Measurements from ENCODE around the gene PCDHGB6.
"Not testable (repeated sequence)": the region's sequence is repeated elsewhere in the genome, so short reads cannot be mapped to it uniquely, and the experiment has no call there.

Gene PCDHGB6

GRCh38 chr5:141403387-141403786 is 4.4 kb upstream of the PCDHGB6 start:
- Histone ChIP-seq H3K27ac (ENCODE audit: insufficient read depth, low read length, poor library complexity, severe bottlenecking) (no peak overlapping the region), H3K4me3 (ENCODE audit: insufficient read depth, low read depth, low read length, poor library complexity, severe bottlenecking) (no peak overlapping the region), H3K36me3 (ENCODE audit: control insufficient read depth, insufficient read depth, low read length) (no peaks in the 10 kb centered on the region), H3K27me3 (replicated peaks; ENCODE audit: control insufficient read depth, insufficient read depth, low read length, poor library complexity, severe bottlenecking) (peaks cover 33% of the 10 kb centered on the region), H3K9me3 (ENCODE audit: control insufficient read depth, low read length) (peaks cover 4% of the 10 kb centered on the region), H3K4me1 (ENCODE audit: control insufficient read depth, insufficient read depth, low read length, poor library complexity, severe bottlenecking) (no peaks in the 10 kb centered on the region)
- DNase-seq: no peak

- Histone ChIP-seq H3K4me3 (ENCODE audit: insufficient read depth, low read depth, low read length, poor library complexity, severe bottlenecking) (no peak overlapping the region), H3K4me1 (ENCODE audit: control insufficient read depth, insufficient read depth, low read length, poor library complexity, severe bottlenecking) (peaks cover 4% of the 10 kb centered on the region), H3K9me3 (ENCODE audit: control insufficient read depth, low read length) (peaks cover 3% of the 10 kb centered on the region), H3K36me3 (ENCODE audit: control insufficient read depth, insufficient read depth, low read length) (no peaks in the 10 kb centered on the region), H3K27me3 (replicated peaks; ENCODE audit: control insufficient read depth, insufficient read depth, low read length, poor library complexity, severe bottlenecking) (peaks cover 45% of the 10 kb centered on the region), H3K27ac (ENCODE audit: insufficient read depth, low read length, poor library complexity, severe bottlenecking) (no peak overlapping the region)
- DNase-seq: no peak
Measured at GRCh38 chr5:141409598-141410306, 1.9 kb downstream of the PCDHGB6 start.

GRCh38 chr5:141411575-141411974 is 3.8 kb downstream of the PCDHGB6 start:
- Histone ChIP-seq H3K27ac (ENCODE audit: insufficient read depth, low read length, poor library complexity, severe bottlenecking) (no peak overlapping the region), H3K4me1 (ENCODE audit: control insufficient read depth, insufficient read depth, low read length, poor library complexity, severe bottlenecking) (peaks cover 7% of the 10 kb centered on the region), H3K9me3 (ENCODE audit: control insufficient read depth, low read length) (peaks cover 3% of the 10 kb centered on the region), H3K36me3 (ENCODE audit: control insufficient read depth, insufficient read depth, low read length) (no peaks in the 10 kb centered on the region), H3K27me3 (replicated peaks; ENCODE audit: control insufficient read depth, insufficient read depth, low read length, poor library complexity, severe bottlenecking) (peaks cover 54% of the 10 kb centered on the region), H3K4me3 (ENCODE audit: insufficient read depth, low read depth, low read length, poor library complexity, severe bottlenecking) (no peak overlapping the region)
- DNase-seq: no peak

- peaks cover 7% of the 10 kb centered on the region for H3K4me1 ChIP-seq (ENCODE audit: control insufficient read depth, insufficient read depth, low read length, poor library complexity, severe bottlenecking)
- H3K27ac ChIP-seq (ENCODE audit: insufficient read depth, low read length, poor library complexity, severe bottlenecking): no peak within 1 kb of the TSS
- H3K36me3 ChIP-seq (ENCODE audit: control insufficient read depth, insufficient read depth, low read length): no peaks in the 10 kb centered on the region
- DNase-seq: peak in 2 of 3 donors; percentile 28 to 29
- H3K9me3 ChIP-seq (ENCODE audit: control insufficient read depth, low read length): peaks cover 3% of the 10 kb centered on the region
- H3K27me3 ChIP-seq (replicated peaks; ENCODE audit: control insufficient read depth, insufficient read depth, low read length, poor library complexity, severe bottlenecking): peaks cover 54% of the 10 kb centered on the region
- peak within 1 kb of the TSS; percentile 37 for H3K4me3 ChIP-seq (ENCODE audit: insufficient read depth, low read depth, low read length, poor library complexity, severe bottlenecking)
Measured at GRCh38 chr5:141412854-141413539, 5.2 kb downstream of the PCDHGB6 start, which contains the start of gene PCDHGA10. PCDHGA10 (plus strand) TSS chr5:141412987; CDS start chr5:141413176, 189 bp downstream.

- no peaks in the 10 kb centered on the region for H3K36me3 ChIP-seq (ENCODE audit: control insufficient read depth, insufficient read depth, low read length)
- no peak overlapping the region for H3K27ac ChIP-seq (ENCODE audit: insufficient read depth, low read length, poor library complexity, severe bottlenecking)
- peaks cover 7% of the 10 kb centered on the region for H3K9me3 ChIP-seq (ENCODE audit: control insufficient read depth, low read length)
- H3K4me1 ChIP-seq (ENCODE audit: control insufficient read depth, insufficient read depth, low read length, poor library complexity, severe bottlenecking): peaks cover 7% of the 10 kb centered on the region
- peaks cover 58% of the 10 kb centered on the region for H3K27me3 ChIP-seq (replicated peaks; ENCODE audit: control insufficient read depth, insufficient read depth, low read length, poor library complexity, severe bottlenecking)
- peak overlapping the region; percentile 37 for H3K4me3 ChIP-seq (ENCODE audit: insufficient read depth, low read depth, low read length, poor library complexity, severe bottlenecking)
- no peak for DNase-seq
Measured at GRCh38 chr5:141413540-141414069, 5.8 kb downstream of the PCDHGB6 start.

- not testable (repeated sequence) for H3K4me3 ChIP-seq (ENCODE audit: insufficient read depth, low read depth, low read length, poor library complexity, severe bottlenecking); H3K27ac ChIP-seq (ENCODE audit: insufficient read depth, low read length, poor library complexity, severe bottlenecking); H3K4me1 ChIP-seq (ENCODE audit: control insufficient read depth, insufficient read depth, low read length, poor library complexity, severe bottlenecking); H3K36me3 ChIP-seq (ENCODE audit: control insufficient read depth, insufficient read depth, low read length); H3K9me3 ChIP-seq (ENCODE audit: control insufficient read depth, low read length); DNase-seq
- H3K27me3 ChIP-seq (replicated peaks; ENCODE audit: control insufficient read depth, insufficient read depth, low read length, poor library complexity, severe bottlenecking): peaks cover 61% of the 10 kb centered on the region
Measured at GRCh38 chr5:141414548-141415274, 6.9 kb downstream of the PCDHGB6 start.

GRCh38 chr5:141415275-141415618 is 7.4 kb downstream of the PCDHGB6 start:
- peaks cover 63% of the 10 kb centered on the region for H3K27me3 ChIP-seq (replicated peaks; ENCODE audit: control insufficient read depth, insufficient read depth, low read length, poor library complexity, severe bottlenecking)
- H3K9me3 ChIP-seq (ENCODE audit: control insufficient read depth, low read length); DNase-seq; H3K27ac ChIP-seq (ENCODE audit: insufficient read depth, low read length, poor library complexity, severe bottlenecking); H3K4me3 ChIP-seq (ENCODE audit: insufficient read depth, low read depth, low read length, poor library complexity, severe bottlenecking); H3K36me3 ChIP-seq (ENCODE audit: control insufficient read depth, insufficient read depth, low read length); H3K4me1 ChIP-seq (ENCODE audit: control insufficient read depth, insufficient read depth, low read length, poor library complexity, severe bottlenecking): not testable (repeated sequence)

- Histone ChIP-seq H3K27me3 (replicated peaks; ENCODE audit: control insufficient read depth, insufficient read depth, low read length, poor library complexity, severe bottlenecking) (peaks cover 76% of the 10 kb centered on the region), H3K9me3 (ENCODE audit: control insufficient read depth, low read length) (peaks cover 17% of the 10 kb centered on the region)
- H3K27ac ChIP-seq (ENCODE audit: insufficient read depth, low read length, poor library complexity, severe bottlenecking); H3K4me3 ChIP-seq (ENCODE audit: insufficient read depth, low read depth, low read length, poor library complexity, severe bottlenecking); H3K36me3 ChIP-seq (ENCODE audit: control insufficient read depth, insufficient read depth, low read length); H3K4me1 ChIP-seq (ENCODE audit: control insufficient read depth, insufficient read depth, low read length, poor library complexity, severe bottlenecking): not testable (repeated sequence)
- peak in 1 of 3 donors; percentile 16 for DNase-seq
Measured at GRCh38 chr5:141417494-141418172, 9.8 kb downstream of the PCDHGB6 start, which contains the start of gene PCDHGB7. PCDHGB7 (plus strand) TSS chr5:141417677; CDS start chr5:141417860, 183 bp downstream.

- DNase-seq: no peak
- Histone ChIP-seq H3K9me3 (ENCODE audit: control insufficient read depth, low read length) (peaks cover 16% of the 10 kb centered on the region), H3K4me1 (ENCODE audit: control insufficient read depth, insufficient read depth, low read length, poor library complexity, severe bottlenecking) (peaks cover 3% of the 10 kb centered on the region), H3K36me3 (ENCODE audit: control insufficient read depth, insufficient read depth, low read length) (no peaks in the 10 kb centered on the region), H3K27me3 (replicated peaks; ENCODE audit: control insufficient read depth, insufficient read depth, low read length, poor library complexity, severe bottlenecking) (peaks cover 67% of the 10 kb centered on the region), H3K27ac (ENCODE audit: insufficient read depth, low read length, poor library complexity, severe bottlenecking) (no peak overlapping the region), H3K4me3 (ENCODE audit: insufficient read depth, low read depth, low read length, poor library complexity, severe bottlenecking) (no peak overlapping the region)
Measured at GRCh38 chr5:141419074-141419880, 11.5 kb downstream of the PCDHGB6 start.

All from effector memory CD4-positive, alpha-beta T cell (primary cell).